Measurements from ENCODE around the gene GREB1.

GRCh38 chr2:11577101-11577883 lies 43.4 kb downstream of the GREB1 start:
- TF ChIP-seq CTCF (conservative IDR thresholded peaks at IDR 0.05 in 1 of 2, IDR thresholded peaks at IDR 0.05 in 1 of 2; ENCODE audit: extremely low read depth in 1 of 2, insufficient read depth in 1 of 2, low read depth in 1 of 2, low read length in 2 of 2): no peak
- TF ChIP-seq EZH2 (IDR thresholded peaks at IDR 0.05; ENCODE audit: borderline replicate concordance, low read length): no peak
